CD4-positive, alpha-beta T cell treated with Interferon alpha-2 for 1 hour (primary cell): ENCODE data around the gene FEZF1.

Source experiments
- DNase-seq, 2 donors: peaks; one replicate each; pipeline ENCODE4 v3.0.0-alpha.2; 2020 to 2022

Gene FEZF1

GRCh38 chr7:122261442-122261841 is 43.1 kb downstream of the FEZF1 start:
- DNase-seq = no peak

DNA sequence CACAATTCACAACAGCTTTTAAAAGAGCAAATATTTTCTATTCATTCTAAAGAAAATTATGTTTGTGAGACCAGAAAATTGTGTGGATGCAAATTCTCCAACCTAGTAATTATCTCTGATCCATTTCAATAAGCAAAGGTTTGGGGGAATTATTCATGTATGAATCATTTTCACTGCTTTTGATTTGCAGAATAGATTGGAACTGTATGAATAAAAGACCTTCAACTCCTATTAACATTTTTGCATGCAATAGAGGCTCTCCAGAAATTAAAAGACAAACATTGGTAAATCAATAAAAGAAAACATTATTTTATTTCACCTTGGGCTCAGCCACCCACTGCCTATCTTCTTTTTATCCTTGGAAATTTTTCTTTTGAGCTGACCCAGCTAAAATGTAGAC is 43.5 kb downstream of the FEZF1 start:
- DNase-seq = no peak

DNA sequence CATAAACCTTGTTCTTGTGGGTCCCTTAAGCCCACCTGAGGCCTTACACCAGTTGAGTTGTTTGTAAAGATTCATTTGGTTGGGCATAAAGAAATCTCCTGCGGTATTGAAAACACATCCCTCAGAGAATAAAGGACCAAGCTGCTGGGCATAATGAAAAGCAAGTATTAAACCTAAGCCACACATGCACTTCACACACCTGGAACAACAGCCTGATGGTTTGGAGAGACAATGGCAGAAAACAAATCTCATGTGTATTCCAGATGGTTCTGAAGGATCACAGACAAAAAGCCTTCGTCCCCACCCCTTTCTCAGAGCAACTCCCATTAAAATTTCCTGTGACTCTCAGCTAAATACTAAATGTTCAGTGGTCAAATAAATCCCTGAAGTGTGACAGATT is 44.2 kb downstream of the FEZF1 start:
- no peak for DNase-seq

GRCh38 chr7:122258971-122259370 is 45.6 kb downstream of the FEZF1 start:
- no peak for DNase-seq

- DNase-seq = no peak
These were observed 47.5 kb downstream of the FEZF1 start for GRCh38 chr7:122257056-122257455.

DNA sequence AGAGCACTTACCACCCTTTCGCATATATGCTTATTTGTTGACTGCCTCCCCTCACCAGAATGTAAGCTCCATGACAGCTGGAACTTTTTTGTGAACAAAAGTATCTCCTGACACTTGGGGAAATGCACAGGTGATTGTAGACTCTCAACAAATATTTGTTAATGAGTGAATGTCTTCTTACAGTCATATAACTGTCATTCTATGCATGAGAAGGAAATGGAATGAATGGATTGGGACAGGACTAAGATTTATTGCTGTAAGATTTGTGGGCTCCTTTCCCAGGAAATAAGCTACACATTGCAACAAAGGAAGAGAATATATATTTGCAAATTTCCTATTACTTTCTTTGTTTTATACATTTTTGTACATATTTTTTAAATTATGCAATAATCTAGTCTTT is 48.5 kb downstream of the FEZF1 start:
- DNase-seq = no peak

- no peak for DNase-seq
These were observed 49.1 kb downstream of the FEZF1 start for GRCh38 chr7:122255454-122255853.
